ENCODE measurements around the gene SLC35A3. TPM values are rescaled to one million over a fixed set of nuclear protein-coding genes. Genes with fewer than 3 reads are reported as not detected.
A peak's percentile ranks its signal among the peaks of the same experiment; 100 is the strongest.

Gene SLC35A3
- total and polyA plus RNA-seq, 8 donors: 5.7 to 206 (median 57.0) TPM

- H3K4me1 ChIP-seq: no peaks in the 10 kb centered on the region
- no peak for TF ChIP-seq POLR2A (IDR thresholded peaks at IDR 0.05)
- TF ChIP-seq CTCF (IDR thresholded peaks at IDR 0.05): no peak
- no peak for TF ChIP-seq EP300 (IDR thresholded peaks at IDR 0.05)
- no peaks in the 10 kb centered on the region for H3K9me3 ChIP-seq
- H3K27me3 ChIP-seq: no peaks in the 10 kb centered on the region
- intact Hi-C loops (cut with DNase I; ENCODE audit: low total_unique reads): no loop called here
- H3K4me3 ChIP-seq: no peak overlapping the region
- DNase-seq: no peak
- no peaks in the 10 kb centered on the region for H3K36me3 ChIP-seq
- no peak overlapping the region for H3K27ac ChIP-seq
Measured at GRCh38 chr1:99963041-99963795, 6.6 kb upstream of the SLC35A3 start.

GRCh38 chr1:99964806-99965205, 5.0 kb upstream of the SLC35A3 start:
- no peak overlapping the region for H3K4me3 ChIP-seq
- H3K27ac ChIP-seq: no peak overlapping the region
- no peaks in the 10 kb centered on the region for H3K9me3 ChIP-seq
- H3K4me1 ChIP-seq: peaks cover 0 to 12% (median 9%) of the 10 kb centered on the region in 4 donors
- no peaks in the 10 kb centered on the region for H3K36me3 ChIP-seq
- H3K27me3 ChIP-seq: no peaks in the 10 kb centered on the region
- no peak for TF ChIP-seq CTCF (IDR thresholded peaks at IDR 0.05)
- TF ChIP-seq POLR2AphosphoS5 (IDR thresholded peaks at IDR 0.05): no peak
- no peak for TF ChIP-seq EP300 (IDR thresholded peaks at IDR 0.05)
- no peak for TF ChIP-seq POLR2A (IDR thresholded peaks at IDR 0.05)
- DNase-seq: no peak
- intact Hi-C loops (cut with DNase I; ENCODE audit: low total_unique reads): no loop called here
- 77 to 87% (median 83%) methylated on average over 3 of the region's 3 CpGs for WGBS, 5 donors

GRCh38 chr1:99965646-99966375, 4.0 kb upstream of the SLC35A3 start:
- Histone ChIP-seq H3K27ac (no peak overlapping the region), H3K4me1 (peaks cover 0 to 17% (median 13%) of the 10 kb centered on the region in 4 donors), H3K36me3 (no peaks in the 10 kb centered on the region), H3K9me3 (no peaks in the 10 kb centered on the region), H3K4me3 (no peak overlapping the region), H3K27me3 (no peaks in the 10 kb centered on the region)
- 31 to 63% (median 40%) methylated on average over 2 of the region's 2 CpGs for WGBS, 5 donors
- intact Hi-C loops (cut with DNase I; ENCODE audit: low total_unique reads): no loop called here
- DNase-seq: peak in 1 of 2 donors; percentile 64
- TF ChIP-seq CTCF (IDR thresholded peaks at IDR 0.05) (no peak), POLR2AphosphoS5 (IDR thresholded peaks at IDR 0.05) (no peak), POLR2A (IDR thresholded peaks at IDR 0.05) (no peak), EP300 (IDR thresholded peaks at IDR 0.05) (no peak)

DNA sequence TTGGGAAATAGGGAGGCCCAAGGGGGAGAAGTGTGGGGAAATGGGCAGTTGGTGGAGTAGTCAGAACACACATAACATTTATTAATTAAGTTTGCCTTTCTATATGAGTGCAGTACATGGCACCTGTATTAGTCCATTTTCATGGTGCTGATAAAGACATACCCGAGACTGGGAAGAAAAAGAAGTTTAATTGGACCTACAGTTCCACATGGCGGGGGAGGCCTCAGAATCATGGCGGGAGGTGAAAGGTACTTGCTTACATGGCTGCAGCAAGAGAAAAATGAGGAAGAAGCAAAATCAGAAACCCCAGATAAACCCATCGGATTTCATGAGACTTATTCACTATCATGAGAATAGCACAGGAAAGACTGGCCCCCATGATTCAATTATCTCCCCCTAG, 1.6 kb upstream of the SLC35A3 start:
- Histone ChIP-seq H3K27ac (no peak overlapping the region), H3K27me3 (no peaks in the 10 kb centered on the region), H3K9me3 (no peaks in the 10 kb centered on the region), H3K4me3 (no peak overlapping the region), H3K4me1 (peaks cover 9 to 40% (median 29%) of the 10 kb centered on the region in 4 donors), H3K36me3 (no peaks in the 10 kb centered on the region)
- no peak for TF ChIP-seq EP300 (IDR thresholded peaks at IDR 0.05)
- no peak for TF ChIP-seq POLR2AphosphoS5 (IDR thresholded peaks at IDR 0.05)
- TF ChIP-seq POLR2A (IDR thresholded peaks at IDR 0.05): no peak
- intact Hi-C loops (cut with DNase I; ENCODE audit: low total_unique reads): no loop called here
- DNase-seq: no peak
- WGBS, 5 donors: 91 to 96% (median 92%) methylated on average over 4 of the region's 4 CpGs

All from stomach (tissue), 9 donors.